Aorta (tissue), 5 donors: Measurements from ENCODE around the gene SLC38A3. TPM values are rescaled to one million over a fixed set of nuclear protein-coding genes. Genes with fewer than 3 reads are reported as not detected.

Experiments
- ATAC-seq: fragments of 200-7000 bp; cut with Tn5 transposase; one replicate; pipeline ENCODE4 v1.9.1; 2022; ENCODE audit warnings: moderate library complexity; ENCODE audit not compliant: low FRiP score
- DNase-seq, 2 donors: peaks; one replicate each; pipeline ENCODE4 v3.0.0-alpha.2; 2020
- H3K27ac ChIP-seq, 2 donors: one replicate each; pipeline ENCODE4 v1.5.1; 2013; ENCODE audit warnings: low read length in 2 of 2, mild to moderate bottlenecking in 2 of 2, moderate library complexity in 2 of 2, control low read depth in 1 of 2, inconsistent platforms in 1 of 2, low read depth in 1 of 2
- H3K27me3 ChIP-seq, 2 donors: one replicate each; pipeline ENCODE4 v1.6.1; 2013; ENCODE audit warnings: control low read depth in 1 of 2, low read length in 1 of 2, mild to moderate bottlenecking in 1 of 2, moderate library complexity in 1 of 2; ENCODE audit not compliant: insufficient read depth in 2 of 2, control insufficient read depth in 1 of 2
- H3K36me3 ChIP-seq, 2 donors: one replicate each; pipeline ENCODE4 v1.6.1; 2013; ENCODE audit warnings: control low read depth in 1 of 2, low read length in 1 of 2, mild to moderate bottlenecking in 1 of 2; ENCODE audit not compliant: insufficient read depth in 2 of 2, control insufficient read depth in 1 of 2
- H3K4me1 ChIP-seq, 2 donors: one replicate each; pipeline ENCODE4 v1.6.1; 2013; ENCODE audit warnings: low read length in 2 of 2, control low read depth in 1 of 2, mild to moderate bottlenecking in 1 of 2, moderate library complexity in 1 of 2; ENCODE audit not compliant: insufficient read depth in 2 of 2, control insufficient read depth in 1 of 2
- H3K4me3 ChIP-seq, 2 donors: one replicate each; pipeline ENCODE4 v1.5.1; 2013; ENCODE audit warnings: low read length in 2 of 2, control low read depth in 1 of 2, mild to moderate bottlenecking in 1 of 2
- H3K9me3 ChIP-seq: one replicate; pipeline ENCODE4 v1.6.1; 2013; ENCODE audit warnings: mild to moderate bottlenecking, low read length; ENCODE audit not compliant: control insufficient read depth
- WGBS, 2 donors: extraction: QIAGEN DNeasy Blood & Tissue Kit; methylation state at CpG; one replicate each; pipeline ENCODE4 v1.1.7; 2013; 5-methylcytosine and 5-hydroxymethylcytosine counted together
- intact Hi-C, 2 donors: fragments of 100-400 bp; cut with DNase I; formaldehyde crosslinking; loops; one replicate each; pipeline versions ENCODE4 v1.14.2 to v1.15.0; 2022
- polyA plus RNA-seq, 2 donors: library from polyadenylated mRNA; stranded (reverse); fragments of 200-250 nt; gene quantifications; one replicate each; pipeline ENCODE4 v1.2.3, GENCODE V29; 2013
- total RNA-seq, 2 donors: library from RNA; stranded (reverse); fragmentation: NEBNext Ultra II Directional; extraction: Animal tissue kit (Norgen Biotek cat#: 25700); gene quantifications; one replicate each; pipeline ENCODE4 v1.2.1, GENCODE V29; 2021
- donor health status: healthy with polysubstance abuse.
- donor health status: Bipolar disorder and iron deficiency.
- donor health status: DM: no; HTN: no; CAD: no.
- donor health status: DM: no; HTN: no; CAD: no.
- donor health status: DM: yes; HTN: yes; CAD: no.

Gene SLC38A3
- total and polyA plus RNA-seq, 4 donors, result 0.19 to 1.4 (median 0.56) TPM; not detected in 1

GRCh38 chr3:50184242-50184978 is 20.7 kb upstream of the SLC38A3 start:
- 93 to 95% methylated on average over 21 of the region's 21 CpGs for WGBS, 2 donors
- DNase-seq (no peak), ATAC-seq (no peak)
- intact Hi-C loops, result no loop called here
- H3K9me3 ChIP-seq, result no peaks in the 10 kb centered on the region
- H3K4me3 ChIP-seq, result no peak overlapping the region
- H3K27ac ChIP-seq, result no peak overlapping the region
- H3K36me3 ChIP-seq, result no peaks in the 10 kb centered on the region
- no peaks in the 10 kb centered on the region for H3K4me1 ChIP-seq
- no peaks in the 10 kb centered on the region for H3K27me3 ChIP-seq

GRCh38 chr3:50185230-50185629 is 19.8 kb upstream of the SLC38A3 start:
- H3K4me3 ChIP-seq, result no peak overlapping the region
- no peak for DNase-seq
- 97 to 99% methylated on average over 4 of the region's 4 CpGs for WGBS, 2 donors
- H3K36me3 ChIP-seq, result no peaks in the 10 kb centered on the region
- intact Hi-C loops, result no loop called here
- no peaks in the 10 kb centered on the region for H3K9me3 ChIP-seq
- no peak for ATAC-seq
- H3K4me1 ChIP-seq, result no peaks in the 10 kb centered on the region
- H3K27ac ChIP-seq, result no peak overlapping the region
- H3K27me3 ChIP-seq, result no peaks in the 10 kb centered on the region

- DNase-seq (no peak), ATAC-seq (no peak)
- WGBS, 2 donors, result 96 to 98% methylated on average over 10 of the region's 10 CpGs
- Histone ChIP-seq H3K4me1 (no peaks in the 10 kb centered on the region), H3K36me3 (no peaks in the 10 kb centered on the region), H3K27ac (no peak overlapping the region), H3K4me3 (no peak overlapping the region), H3K27me3 (no peaks in the 10 kb centered on the region), H3K9me3 (no peaks in the 10 kb centered on the region)
- intact Hi-C loops, result no loop called here
Observed at GRCh38 chr3:50186096-50186495, 19.0 kb upstream of the SLC38A3 start.

DNA sequence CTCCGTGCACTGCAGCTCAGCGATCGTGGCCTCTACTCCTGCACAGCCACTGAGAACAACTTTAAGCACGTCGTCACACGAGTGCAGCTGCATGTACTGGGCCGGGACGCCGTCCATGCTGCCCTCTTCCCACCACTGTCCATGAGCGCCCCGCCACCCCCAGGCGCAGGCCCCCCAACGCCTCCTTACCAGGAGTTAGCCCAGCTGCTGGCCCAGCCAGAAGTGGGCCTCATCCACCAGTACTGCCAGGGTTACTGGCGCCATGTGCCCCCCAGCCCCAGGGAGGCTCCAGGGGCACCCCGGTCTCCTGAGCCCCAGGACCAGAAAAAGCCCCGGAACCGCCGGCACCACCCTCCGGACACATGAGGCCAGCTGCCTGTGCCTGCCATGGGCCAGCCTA is 17.3 kb upstream of the SLC38A3 start:
- H3K9me3 ChIP-seq, result no peaks in the 10 kb centered on the region
- no peaks in the 10 kb centered on the region for H3K4me1 ChIP-seq
- ATAC-seq (no peak), DNase-seq (no peak)
- intact Hi-C loops, result loop anchor here in 1 of 2 donors (2.0 kb wide), 1 partner anchor 67 kb away; no protein-coding TSS in a partner anchor
- H3K36me3 ChIP-seq, result no peaks in the 10 kb centered on the region
- H3K27me3 ChIP-seq, result no peaks in the 10 kb centered on the region
- H3K27ac ChIP-seq, result no peak overlapping the region
- WGBS, 2 donors, result 92 to 95% methylated on average over 19 of the region's 19 CpGs
- H3K4me3 ChIP-seq, result no peak overlapping the region

GRCh38 chr3:50189274-50189673 is 15.8 kb upstream of the SLC38A3 start:
- intact Hi-C loops, result loop anchor here (1.0 to 2.0 kb wide), 2 partner anchors 68 kb away; no protein-coding TSS in a partner anchor
- no peaks in the 10 kb centered on the region for H3K9me3 ChIP-seq
- WGBS, 2 donors, result 5 to 6% methylated on average over 5 of the region's 5 CpGs
- no peak overlapping the region for H3K27ac ChIP-seq
- H3K4me3 ChIP-seq, result no peak overlapping the region
- no peaks in the 10 kb centered on the region for H3K4me1 ChIP-seq
- DNase-seq (peak; percentile 84 to 91), ATAC-seq (peak; percentile 70)
- no peaks in the 10 kb centered on the region for H3K27me3 ChIP-seq
- no peaks in the 10 kb centered on the region for H3K36me3 ChIP-seq

GRCh38 chr3:50189989-50190388 is 15.1 kb upstream of the SLC38A3 start:
- H3K4me1 ChIP-seq, result no peaks in the 10 kb centered on the region
- WGBS, 2 donors, result 82 to 87% methylated on average over 7 of the region's 7 CpGs
- no peak overlapping the region for H3K27ac ChIP-seq
- DNase-seq (no peak), ATAC-seq (no peak)
- H3K36me3 ChIP-seq, result no peaks in the 10 kb centered on the region
- no peak overlapping the region for H3K4me3 ChIP-seq
- intact Hi-C loops, result loop anchor here (1.0 to 2.0 kb wide), 2 partner anchors 69 kb away; no protein-coding TSS in a partner anchor
- no peaks in the 10 kb centered on the region for H3K9me3 ChIP-seq
- no peaks in the 10 kb centered on the region for H3K27me3 ChIP-seq

- DNase-seq (no peak), ATAC-seq (no peak)
- no peaks in the 10 kb centered on the region for H3K9me3 ChIP-seq
- H3K27me3 ChIP-seq, result no peaks in the 10 kb centered on the region
- no peak within 1 kb of the TSS for H3K4me3 ChIP-seq
- intact Hi-C loops, result loop anchor here in 1 of 2 donors (1.0 kb wide), 1 partner anchor 68 kb away; no protein-coding TSS in a partner anchor
- WGBS, 2 donors, result 67 to 71% methylated on average over 8 of the region's 8 CpGs
- no peak within 1 kb of the TSS for H3K27ac ChIP-seq
- no peaks in the 10 kb centered on the region for H3K36me3 ChIP-seq
- no peaks in the 10 kb centered on the region for H3K4me1 ChIP-seq
Observed at GRCh38 chr3:50190936-50191660, 14.0 kb upstream of the SLC38A3 start, which contains the start of gene GNAT1. GNAT1 (plus strand) TSS chr3:50191610; CDS start chr3:50191726, 116 bp downstream.

DNA sequence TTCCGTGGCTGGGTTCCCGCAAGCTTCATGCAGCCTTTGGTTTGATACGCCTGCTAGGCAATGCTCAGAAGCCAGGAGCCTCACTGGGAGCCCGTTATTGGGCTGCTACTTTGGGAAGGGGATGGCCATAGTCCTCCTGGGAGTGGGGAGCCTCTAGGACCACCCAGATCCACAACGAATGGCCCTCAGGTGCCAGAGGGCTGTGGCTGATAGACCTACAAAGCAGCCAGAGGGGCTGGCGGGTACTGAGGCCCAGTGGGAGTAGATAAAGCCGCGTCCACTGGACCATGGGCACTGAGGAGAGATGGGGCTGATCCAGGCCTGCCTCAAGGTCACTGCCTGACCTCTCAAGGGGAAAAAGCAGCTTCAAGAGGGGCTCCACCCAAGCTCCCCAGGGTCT is 12.9 kb upstream of the SLC38A3 start:
- H3K27ac ChIP-seq, result no peak overlapping the region
- no peak overlapping the region for H3K4me3 ChIP-seq
- intact Hi-C loops, result no loop called here
- H3K4me1 ChIP-seq, result no peaks in the 10 kb centered on the region
- H3K36me3 ChIP-seq, result no peaks in the 10 kb centered on the region
- no peaks in the 10 kb centered on the region for H3K27me3 ChIP-seq
- WGBS, 2 donors, result 77 to 82% methylated on average over 8 of the region's 8 CpGs
- no peaks in the 10 kb centered on the region for H3K9me3 ChIP-seq
- ATAC-seq (no peak), DNase-seq (no peak)
